Mucosa of gallbladder (tissue), 1 donor: ENCODE data around the gene HERC5. TPM values are rescaled to one million over a fixed set of nuclear protein-coding genes. Genes with fewer than 3 reads are reported as not detected.
A peak's percentile ranks its signal among the peaks of the same experiment; 100 is the strongest.

Source experiments
- DNase-seq: peaks from one replicate; pipeline ENCODE4 v3.0.0-alpha.2; 2020; ENCODE audit warnings: low spot score
- total RNA-seq: library from RNA; stranded (reverse); gene quantifications from one replicate; pipeline ENCODE4 v1.2.1, GENCODE V29; 2021
- donor health status: DM: no; HTN: no; CAD: no.

HERC5 gene
- total RNA-seq, 1 donor from 2014 or later: 4.1 TPM

GRCh38 chr4:88522702-88523324 is 65.9 kb downstream of the HERC5 start:
- peak; percentile 10 for DNase-seq

GRCh38 chr4:88523325-88524129 is 66.6 kb downstream of the HERC5 start, which contains the start of gene PYURF:
PYURF (minus strand) TSS chr4:88523776; CDS start chr4:88523700, 76 bp downstream.
- peak; percentile 94 for DNase-seq

GRCh38 chr4:88524171-88524570 is 67.3 kb downstream of the HERC5 start:
- no peak for DNase-seq

GRCh38 chr4:88526221-88526815 is 69.4 kb downstream of the HERC5 start:
- DNase-seq: no peak

- no peak for DNase-seq
These were observed 70.9 kb downstream of the HERC5 start for GRCh38 chr4:88527787-88528186.

DNA sequence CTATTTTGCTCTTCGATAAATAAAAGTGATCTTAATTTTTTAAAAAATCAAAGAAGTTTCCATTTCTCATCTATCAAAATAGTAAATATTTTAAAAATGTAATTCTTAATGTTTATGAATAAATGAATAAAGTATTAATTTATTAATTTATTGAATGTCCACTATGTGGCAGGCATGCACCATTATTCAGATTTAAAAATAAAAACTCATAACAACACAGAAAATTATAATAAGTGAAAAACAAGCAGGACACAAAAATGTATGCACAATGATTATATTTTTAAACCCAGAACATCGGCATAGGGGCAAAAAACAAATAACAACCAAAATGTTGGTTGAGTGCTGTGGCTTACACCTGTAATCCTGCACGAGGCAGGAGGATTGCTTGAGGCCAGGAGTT is 71.9 kb downstream of the HERC5 start:
- no peak for DNase-seq

DNA sequence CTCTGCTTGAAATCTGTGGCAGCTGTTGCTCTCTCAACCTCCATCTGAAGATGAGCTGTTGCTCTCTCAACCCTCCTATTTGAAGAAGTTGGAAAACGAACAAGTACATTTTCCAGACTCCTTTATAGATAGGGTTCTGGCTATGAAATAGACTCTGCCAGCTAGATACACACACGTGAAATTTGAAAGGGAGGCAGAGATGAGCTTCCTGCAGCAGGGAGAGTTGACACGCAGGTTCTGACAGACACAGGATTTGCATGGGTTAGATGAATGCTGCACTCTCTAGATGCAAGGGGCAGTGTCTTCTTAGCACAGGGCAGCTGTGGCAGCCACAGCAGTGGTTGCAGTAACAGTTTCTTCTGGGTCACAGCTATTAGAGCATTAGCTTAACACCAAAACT is 74.6 kb downstream of the HERC5 start:
- DNase-seq: no peak

DNA sequence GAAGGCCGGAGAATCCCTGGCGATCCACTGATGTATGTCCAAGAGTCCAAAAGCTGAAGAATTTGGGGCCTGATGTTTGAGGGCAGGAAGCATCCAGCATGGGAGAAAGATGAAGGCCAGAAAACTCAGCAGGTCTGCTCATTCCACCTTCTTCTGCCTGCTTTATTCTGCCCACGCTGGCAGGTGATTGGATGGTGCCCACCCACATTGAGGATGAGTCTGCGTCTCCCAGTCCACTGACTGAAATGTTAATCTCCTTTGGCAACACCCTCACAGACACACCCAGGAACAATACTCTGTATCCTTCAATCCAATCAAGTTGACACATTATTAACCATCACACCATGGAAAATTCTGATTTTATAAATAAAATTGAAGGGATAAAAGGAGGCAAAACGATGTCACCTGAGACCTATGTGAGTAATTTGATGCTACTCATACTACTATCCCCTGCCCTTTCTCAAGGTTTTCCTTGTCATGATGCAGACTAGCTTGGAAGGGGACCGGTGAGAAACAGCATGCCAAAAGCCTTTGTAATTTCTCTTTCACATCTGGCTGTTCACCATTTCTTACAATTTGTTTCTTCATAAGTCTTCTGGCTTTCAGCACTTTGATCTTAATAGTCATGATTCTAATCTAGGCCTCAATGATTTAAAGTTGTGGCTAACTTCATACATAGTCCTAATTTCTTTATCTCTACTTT is 76.3 kb downstream of the HERC5 start:
- no peak for DNase-seq

GRCh38 chr4:88533937-88534750 is 77.2 kb downstream of the HERC5 start:
- DNase-seq: no peak

GRCh38 chr4:88535090-88535755 is 78.3 kb downstream of the HERC5 start:
- no peak for DNase-seq

DNA sequence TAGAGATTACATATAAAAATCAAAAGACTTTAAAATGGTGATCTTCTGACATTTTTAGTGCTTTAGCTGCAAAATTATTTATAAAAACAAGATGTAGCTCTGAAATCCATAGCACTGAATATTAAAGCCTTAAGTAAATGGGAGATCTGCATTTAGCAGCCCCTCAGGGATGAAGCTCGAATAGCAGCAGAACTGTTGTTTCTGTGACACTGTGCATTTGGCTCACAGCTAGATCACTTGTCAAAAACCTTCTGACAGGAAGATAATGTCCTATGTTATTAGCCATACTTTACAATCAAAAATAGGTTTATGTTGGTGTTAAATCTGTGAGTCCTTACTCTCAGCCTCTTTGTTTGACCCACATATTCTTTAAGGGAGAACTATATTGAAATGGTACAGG is 80.8 kb downstream of the HERC5 start:
- no peak for DNase-seq

- peak; percentile 79 for DNase-seq
These were observed 82.6 kb downstream of the HERC5 start for GRCh38 chr4:88539322-88540068.

- DNase-seq: no peak
These were observed 92.9 kb downstream of the HERC5 start for GRCh38 chr4:88549815-88550214.

Other genes with a start within 250 kb of the HERC5 start
- gene PPM1K, start 172.6 kb upstream of the HERC5 start, total RNA-seq: 24.4 TPM
- 12.3 TPM for gene HERC6, start 78.3 kb upstream of the HERC5 start, total RNA-seq
- gene PYURF, start 66.7 kb downstream of the HERC5 start, total RNA-seq: 56.7 TPM
- gene HERC3, start 135.4 kb downstream of the HERC5 start, total RNA-seq: 41.0 TPM
- 8.5 TPM for gene NAP1L5, start 240.7 kb downstream of the HERC5 start, total RNA-seq